HCT116 (cell line): ENCODE data around the gene C9orf85.

Experiments
- CBX3 ChIP-seq: IDR thresholded peaks from 2 replicates; pipeline ENCODE4 v1.6.1; 2012; ENCODE audit warnings: low read depth
- POLR2A ChIP-seq: IDR thresholded peaks from 2 replicates; pipeline ENCODE4 v1.7.0; 2011; ENCODE audit warnings: borderline replicate concordance; ENCODE audit not compliant: insufficient read depth, insufficient read length; ENCODE audit errors: extremely low read depth
- POLR2AphosphoS5 ChIP-seq: IDR thresholded peaks from 2 replicates; pipeline ENCODE4 v1.6.1; 2011; ENCODE audit warnings: mild to moderate bottlenecking, low read depth, low read length, moderate library complexity
- RAD21 ChIP-seq: IDR thresholded peaks from 2 replicates; pipeline ENCODE4 v1.6.1; 2012; ENCODE audit warnings: low read depth, mild to moderate bottlenecking
- SIN3A ChIP-seq: IDR thresholded peaks from 2 replicates; pipeline ENCODE4 v1.6.1; 2012; ENCODE audit warnings: low read depth
- SRF ChIP-seq: IDR thresholded peaks from 2 replicates; pipeline ENCODE4 v1.6.1; 2012; ENCODE audit warnings: low read depth
- TCF7L2 ChIP-seq: IDR thresholded peaks from 2 replicates; pipeline ENCODE4 v1.7.0; 2011; ENCODE audit warnings: borderline replicate concordance, inconsistent platforms; ENCODE audit not compliant: insufficient read depth, insufficient read length; ENCODE audit errors: extremely low read depth
- YY1 ChIP-seq: IDR thresholded peaks from 2 replicates; pipeline ENCODE4 v1.6.1; 2011; ENCODE audit warnings: low read length, low read depth, moderate library complexity, mild to moderate bottlenecking; ENCODE audit not compliant: insufficient replicate concordance; ENCODE audit errors: extremely low read depth
- ZNF274 ChIP-seq: fragments of 200-500 bp; sonication (Bioruptor generic); IDR thresholded peaks from 2 replicates; pipeline ENCODE4 v1.6.1; 2014; ENCODE audit warnings: mild to moderate bottlenecking, low read depth, low read length, inconsistent platforms
- TF ChIP-seq, protein P1 (sequence below), 3 experiments: fragments of 200-600 bp in 1 of 3; sonication (generic) in 1 of 3; IDR thresholded peaks in 2 of 3; conservative IDR thresholded peaks in 1 of 3; 2 replicates each; pipeline ENCODE4 v1.5.1; 2012 to 2017; ENCODE audit warnings: low read depth in 2 of 3, low read length in 2 of 3, antibody characterized with exemption in 1 of 3, borderline replicate concordance in 1 of 3, control low read depth in 1 of 3, mild to moderate bottlenecking in 1 of 3, mixed read lengths in 1 of 3, mixed run types in 1 of 3, moderate library complexity in 1 of 3; ENCODE audit not compliant: insufficient read depth in 1 of 3
- TF ChIP-seq, protein P2 (sequence below): IDR thresholded peaks from 2 replicates; pipeline ENCODE4 v1.6.1; 2012
- TF ChIP-seq, protein P3 (sequence below): IDR thresholded peaks from 2 replicates; pipeline ENCODE4 v1.6.1; 2012; ENCODE audit warnings: low read depth

DNA sequence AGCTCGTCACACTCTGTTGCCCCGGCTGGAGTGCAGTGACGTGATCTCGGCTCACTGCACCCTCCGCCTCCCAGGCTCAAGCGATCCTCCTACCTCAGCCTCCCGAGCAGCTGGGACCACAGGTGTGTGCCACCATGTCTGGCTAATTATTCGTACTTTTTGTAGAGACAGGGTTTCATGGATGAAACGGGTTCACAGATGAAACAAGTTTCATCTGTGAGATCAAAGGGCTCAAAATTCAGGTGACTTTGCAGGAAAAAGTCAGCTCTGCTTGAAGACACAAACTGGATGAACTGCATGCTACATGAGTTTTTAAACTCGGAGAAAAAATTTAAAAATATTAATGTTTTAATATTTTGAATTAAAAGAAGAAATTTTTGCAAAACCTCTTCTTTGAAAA, 24.9 kb upstream of the C9orf85 start:
- TF ChIP-seq, protein P1, sequence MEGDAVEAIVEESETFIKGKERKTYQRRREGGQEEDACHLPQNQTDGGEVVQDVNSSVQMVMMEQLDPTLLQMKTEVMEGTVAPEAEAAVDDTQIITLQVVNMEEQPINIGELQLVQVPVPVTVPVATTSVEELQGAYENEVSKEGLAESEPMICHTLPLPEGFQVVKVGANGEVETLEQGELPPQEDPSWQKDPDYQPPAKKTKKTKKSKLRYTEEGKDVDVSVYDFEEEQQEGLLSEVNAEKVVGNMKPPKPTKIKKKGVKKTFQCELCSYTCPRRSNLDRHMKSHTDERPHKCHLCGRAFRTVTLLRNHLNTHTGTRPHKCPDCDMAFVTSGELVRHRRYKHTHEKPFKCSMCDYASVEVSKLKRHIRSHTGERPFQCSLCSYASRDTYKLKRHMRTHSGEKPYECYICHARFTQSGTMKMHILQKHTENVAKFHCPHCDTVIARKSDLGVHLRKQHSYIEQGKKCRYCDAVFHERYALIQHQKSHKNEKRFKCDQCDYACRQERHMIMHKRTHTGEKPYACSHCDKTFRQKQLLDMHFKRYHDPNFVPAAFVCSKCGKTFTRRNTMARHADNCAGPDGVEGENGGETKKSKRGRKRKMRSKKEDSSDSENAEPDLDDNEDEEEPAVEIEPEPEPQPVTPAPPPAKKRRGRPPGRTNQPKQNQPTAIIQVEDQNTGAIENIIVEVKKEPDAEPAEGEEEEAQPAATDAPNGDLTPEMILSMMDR (IDR thresholded peaks at IDR 0.05 in 2 of 3, conservative IDR thresholded peaks at IDR 0.05 in 1 of 3; ENCODE audit: borderline replicate concordance in 1 of 3, insufficient read depth in 1 of 3, low read depth in 2 of 3, low read length in 2 of 3) = no peak
- TF ChIP-seq, protein P2, sequence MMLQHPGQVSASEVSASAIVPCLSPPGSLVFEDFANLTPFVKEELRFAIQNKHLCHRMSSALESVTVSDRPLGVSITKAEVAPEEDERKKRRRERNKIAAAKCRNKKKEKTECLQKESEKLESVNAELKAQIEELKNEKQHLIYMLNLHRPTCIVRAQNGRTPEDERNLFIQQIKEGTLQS = no peak
- no peak for TF ChIP-seq TCF7L2
- no peak for TF ChIP-seq RAD21
- no peak for TF ChIP-seq POLR2A
- TF ChIP-seq, protein P3, sequence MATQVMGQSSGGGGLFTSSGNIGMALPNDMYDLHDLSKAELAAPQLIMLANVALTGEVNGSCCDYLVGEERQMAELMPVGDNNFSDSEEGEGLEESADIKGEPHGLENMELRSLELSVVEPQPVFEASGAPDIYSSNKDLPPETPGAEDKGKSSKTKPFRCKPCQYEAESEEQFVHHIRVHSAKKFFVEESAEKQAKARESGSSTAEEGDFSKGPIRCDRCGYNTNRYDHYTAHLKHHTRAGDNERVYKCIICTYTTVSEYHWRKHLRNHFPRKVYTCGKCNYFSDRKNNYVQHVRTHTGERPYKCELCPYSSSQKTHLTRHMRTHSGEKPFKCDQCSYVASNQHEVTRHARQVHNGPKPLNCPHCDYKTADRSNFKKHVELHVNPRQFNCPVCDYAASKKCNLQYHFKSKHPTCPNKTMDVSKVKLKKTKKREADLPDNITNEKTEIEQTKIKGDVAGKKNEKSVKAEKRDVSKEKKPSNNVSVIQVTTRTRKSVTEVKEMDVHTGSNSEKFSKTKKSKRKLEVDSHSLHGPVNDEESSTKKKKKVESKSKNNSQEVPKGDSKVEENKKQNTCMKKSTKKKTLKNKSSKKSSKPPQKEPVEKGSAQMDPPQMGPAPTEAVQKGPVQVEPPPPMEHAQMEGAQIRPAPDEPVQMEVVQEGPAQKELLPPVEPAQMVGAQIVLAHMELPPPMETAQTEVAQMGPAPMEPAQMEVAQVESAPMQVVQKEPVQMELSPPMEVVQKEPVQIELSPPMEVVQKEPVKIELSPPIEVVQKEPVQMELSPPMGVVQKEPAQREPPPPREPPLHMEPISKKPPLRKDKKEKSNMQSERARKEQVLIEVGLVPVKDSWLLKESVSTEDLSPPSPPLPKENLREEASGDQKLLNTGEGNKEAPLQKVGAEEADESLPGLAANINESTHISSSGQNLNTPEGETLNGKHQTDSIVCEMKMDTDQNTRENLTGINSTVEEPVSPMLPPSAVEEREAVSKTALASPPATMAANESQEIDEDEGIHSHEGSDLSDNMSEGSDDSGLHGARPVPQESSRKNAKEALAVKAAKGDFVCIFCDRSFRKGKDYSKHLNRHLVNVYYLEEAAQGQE = no peak
- TF ChIP-seq POLR2AphosphoS5 = no peak
- no peak for TF ChIP-seq SRF
- no peak for TF ChIP-seq ZNF274
- TF ChIP-seq CBX3 = no peak
- TF ChIP-seq YY1 = no peak
- no peak for TF ChIP-seq SIN3A
